Epithelial cell of esophagus (primary cell): ENCODE data around the gene DTX4.

Experiments
- DNase-seq: peaks from one replicate; pipeline ENCODE4 v3.0.0; 2010; ENCODE audit warnings: low read depth
- H3K4me3 ChIP-seq: 2 replicates; pipeline ENCODE4 v1.5.1; 2011; ENCODE audit warnings: mild to moderate bottlenecking, low read length, control low read depth
- TF ChIP-seq, protein P1 (sequence below): IDR thresholded peaks from 2 replicates; pipeline ENCODE4 v1.5.1; 2011; ENCODE audit warnings: low read depth, mild to moderate bottlenecking, low read length, control low read depth, inconsistent platforms; ENCODE audit not compliant: insufficient read depth; ENCODE audit errors: missing control alignments

Gene DTX4

DNA sequence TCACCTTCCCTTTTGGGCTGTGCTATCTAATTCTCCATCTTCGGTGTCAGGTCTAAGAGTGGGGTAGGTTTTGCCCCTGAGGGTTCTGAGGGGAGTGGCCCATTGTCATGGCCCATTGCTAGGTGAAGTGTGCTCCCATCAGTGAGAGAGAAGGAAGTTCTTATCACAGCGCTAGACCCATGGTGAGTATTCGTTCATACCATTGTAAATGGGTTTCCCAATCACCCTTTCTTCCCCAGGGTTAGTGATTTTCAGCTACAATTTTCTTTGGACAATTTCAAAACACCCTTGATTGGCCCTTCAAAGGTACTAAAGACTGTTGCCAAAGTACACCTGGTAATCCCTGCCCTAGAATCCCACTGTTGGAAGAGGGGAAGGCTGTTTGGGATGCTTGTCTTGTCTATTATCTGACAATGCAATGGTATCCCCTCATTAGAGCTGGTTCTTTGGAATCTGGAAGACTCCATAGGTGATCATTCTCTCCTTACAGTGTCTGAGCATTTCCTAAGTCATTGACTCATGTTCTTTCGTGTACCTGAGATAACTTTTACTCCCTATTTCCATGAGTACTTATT, 20.6 kb downstream of the DTX4 start:
- no peak for DNase-seq
- TF ChIP-seq, protein P1, sequence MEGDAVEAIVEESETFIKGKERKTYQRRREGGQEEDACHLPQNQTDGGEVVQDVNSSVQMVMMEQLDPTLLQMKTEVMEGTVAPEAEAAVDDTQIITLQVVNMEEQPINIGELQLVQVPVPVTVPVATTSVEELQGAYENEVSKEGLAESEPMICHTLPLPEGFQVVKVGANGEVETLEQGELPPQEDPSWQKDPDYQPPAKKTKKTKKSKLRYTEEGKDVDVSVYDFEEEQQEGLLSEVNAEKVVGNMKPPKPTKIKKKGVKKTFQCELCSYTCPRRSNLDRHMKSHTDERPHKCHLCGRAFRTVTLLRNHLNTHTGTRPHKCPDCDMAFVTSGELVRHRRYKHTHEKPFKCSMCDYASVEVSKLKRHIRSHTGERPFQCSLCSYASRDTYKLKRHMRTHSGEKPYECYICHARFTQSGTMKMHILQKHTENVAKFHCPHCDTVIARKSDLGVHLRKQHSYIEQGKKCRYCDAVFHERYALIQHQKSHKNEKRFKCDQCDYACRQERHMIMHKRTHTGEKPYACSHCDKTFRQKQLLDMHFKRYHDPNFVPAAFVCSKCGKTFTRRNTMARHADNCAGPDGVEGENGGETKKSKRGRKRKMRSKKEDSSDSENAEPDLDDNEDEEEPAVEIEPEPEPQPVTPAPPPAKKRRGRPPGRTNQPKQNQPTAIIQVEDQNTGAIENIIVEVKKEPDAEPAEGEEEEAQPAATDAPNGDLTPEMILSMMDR = no peak
- H3K4me3 ChIP-seq = no peak overlapping the region

DNA sequence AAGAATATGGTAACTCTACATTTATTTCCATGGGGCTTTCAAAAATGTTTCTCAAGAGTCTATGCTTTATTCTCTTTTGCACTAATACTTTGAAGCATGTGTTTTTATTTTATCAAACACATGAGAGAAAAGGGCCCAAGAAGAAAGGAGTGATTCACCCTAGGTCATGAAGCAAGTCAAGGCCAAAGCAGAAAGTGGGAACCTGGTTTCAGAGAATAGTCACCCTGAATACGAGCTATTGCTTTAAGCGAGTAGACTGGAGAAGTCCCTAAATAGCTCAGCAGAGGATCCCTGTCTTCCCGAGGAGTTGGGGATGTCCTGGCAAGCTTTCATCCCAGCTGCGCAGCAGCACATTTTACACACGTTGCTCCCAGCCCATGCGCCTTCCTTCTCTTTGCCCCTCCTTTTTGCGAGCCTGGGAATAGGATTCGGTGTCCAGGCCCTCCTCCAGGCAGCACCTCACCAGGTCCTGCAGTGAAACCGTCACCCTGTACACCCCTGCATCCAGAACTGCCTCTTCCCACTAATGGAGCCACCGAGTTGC, 21.7 kb downstream of the DTX4 start:
- DNase-seq = no peak
- TF ChIP-seq, protein P1 = no peak
- no peak overlapping the region for H3K4me3 ChIP-seq

- no peak for DNase-seq
- no peak overlapping the region for H3K4me3 ChIP-seq
- TF ChIP-seq, protein P1 = no peak
Observed at GRCh38 chr11:59195586-59195985, 23.7 kb downstream of the DTX4 start.

- DNase-seq = no peak
- TF ChIP-seq, protein P1 = no peak
- no peak overlapping the region for H3K4me3 ChIP-seq
Observed at GRCh38 chr11:59196777-59197176, 24.8 kb downstream of the DTX4 start.

GRCh38 chr11:59197991-59198390, 26.1 kb downstream of the DTX4 start:
- H3K4me3 ChIP-seq = no peak overlapping the region
- TF ChIP-seq, protein P1 = no peak
- peak; percentile 35 for DNase-seq

GRCh38 chr11:59198726-59199125, 26.8 kb downstream of the DTX4 start:
- no peak for DNase-seq
- TF ChIP-seq, protein P1 = no peak
- no peak overlapping the region for H3K4me3 ChIP-seq

GRCh38 chr11:59199546-59200422, 27.9 kb downstream of the DTX4 start:
- TF ChIP-seq, protein P1 = no peak
- DNase-seq = no peak
- H3K4me3 ChIP-seq = no peak overlapping the region
